GM19463 (cell line): Measurements from ENCODE around the gene ANKRD13D.
A peak's percentile ranks its signal among the peaks of the same experiment; 100 is the strongest.

Source experiments
- ATAC-seq: cut with Tn5 transposase; IDR thresholded peaks from one replicate; pipeline ENCODE4 v1.9.1; 2021; ENCODE audit warnings: mild to moderate bottlenecking, moderate library complexity; ENCODE audit not compliant: unreplicated experiment

Gene ANKRD13D

GRCh38 chr11:67273260-67273990 lies 15.7 kb upstream of the ANKRD13D start:
- ATAC-seq = no peak

GRCh38 chr11:67274768-67275605 lies 14.1 kb upstream of the ANKRD13D start:
- ATAC-seq = no peak

GRCh38 chr11:67275606-67276409 lies 13.3 kb upstream of the ANKRD13D start:
- no peak for ATAC-seq

GRCh38 chr11:67276781-67277230 lies 12.3 kb upstream of the ANKRD13D start:
- ATAC-seq = peak; percentile 12

GRCh38 chr11:67277231-67277961 lies 11.7 kb upstream of the ANKRD13D start:
- peak; percentile 91 for ATAC-seq

- ATAC-seq = no peak
Measured at GRCh38 chr11:67278135-67278938, 10.8 kb upstream of the ANKRD13D start.

GRCh38 chr11:67278939-67279588 lies 10.0 kb upstream of the ANKRD13D start:
- no peak for ATAC-seq

GRCh38 chr11:67279589-67280340 lies 9.3 kb upstream of the ANKRD13D start:
- ATAC-seq = no peak

- ATAC-seq = no peak
Measured at GRCh38 chr11:67280341-67280787, 8.7 kb upstream of the ANKRD13D start.

GRCh38 chr11:67280788-67281551 lies 8.1 kb upstream of the ANKRD13D start:
- no peak for ATAC-seq

- ATAC-seq = no peak
Measured at GRCh38 chr11:67281552-67282150, 7.5 kb upstream of the ANKRD13D start.

GRCh38 chr11:67282155-67282875 lies 6.8 kb upstream of the ANKRD13D start:
- ATAC-seq = no peak

GRCh38 chr11:67282876-67283371 lies 6.2 kb upstream of the ANKRD13D start:
- no peak for ATAC-seq

- no peak for ATAC-seq
Measured at GRCh38 chr11:67283481-67283963, 5.6 kb upstream of the ANKRD13D start.

- ATAC-seq = no peak
Measured at GRCh38 chr11:67284811-67285540, 4.1 kb upstream of the ANKRD13D start.
